Breast epithelium (tissue), 4 donors: ENCODE measurements around the gene POLR2E. TPM values are rescaled to one million over a fixed set of nuclear protein-coding genes. Genes with fewer than 3 reads are reported as not detected.

ENCODE experiments used
- DNase-seq, 2 donors: peaks; one replicate each; pipeline ENCODE4 v3.0.0-alpha.2; 2019; ENCODE audit warnings: low spot score in 2 of 2
- H3K27ac ChIP-seq, 2 donors: fragments of 200-600 bp; sonication (generic) in 1 of 2; one replicate each; pipeline ENCODE4 v1.5.1; 2016 to 2019; ENCODE audit warnings: mild to moderate bottlenecking in 1 of 2
- H3K27me3 ChIP-seq, 2 donors: fragments of 200-600 bp; sonication (generic) in 1 of 2; one replicate each; pipeline versions ENCODE4 v1.5.1 to v1.6.0; 2017 to 2019; ENCODE audit warnings: control low read depth in 1 of 2, mild to moderate bottlenecking in 1 of 2
- H3K36me3 ChIP-seq: fragments of 200-600 bp; one replicate; pipeline ENCODE4 v1.5.1; 2019
- H3K4me1 ChIP-seq, 2 donors: fragments of 200-600 bp; sonication (generic); one replicate each; pipeline ENCODE4 v1.5.1; 2016 to 2019; ENCODE audit warnings: control low read depth in 1 of 2
- H3K4me3 ChIP-seq, 3 donors: fragments of 200-600 bp; sonication (generic); 1 replicate in 2 of 3; 2 replicates in 1 of 3; pipeline ENCODE4 v1.5.1; 2016 to 2019; ENCODE audit warnings: mild to moderate bottlenecking in 3 of 3, moderate library complexity in 2 of 3
- H3K9me3 ChIP-seq, 2 donors: fragments of 200-600 bp; sonication (generic) in 1 of 2; one replicate each; pipeline ENCODE4 v1.5.1; 2016 to 2019; ENCODE audit warnings: control low read depth in 1 of 2
- POLR2A ChIP-seq: fragments of 450-650 bp; IDR thresholded peaks from one replicate; pipeline ENCODE4 v1.6.1; 2016; ENCODE audit warnings: antibody characterized with exemption, mild to moderate bottlenecking, moderate library complexity
- POLR2AphosphoS5 ChIP-seq, 3 donors: sonication (generic); formaldehyde crosslinking; IDR thresholded peaks; one replicate each; pipeline ENCODE4 v1.6.1; 2017; ENCODE audit warnings: antibody characterized with exemption in 3 of 3
- intact Hi-C: fragments of 100-400 bp; cut with DNase I; formaldehyde crosslinking; loops from one replicate; pipeline ENCODE4 v1.15.1; 2023; ENCODE audit warnings: low total_unique reads
- total RNA-seq, 3 donors: library from RNA; depleted of rRNA; stranded (reverse); fragments of >200 nt; gene quantifications; one replicate each; pipeline ENCODE4 v1.1.0, GENCODE V29; 2016
- TF ChIP-seq, protein P1 (sequence below), 3 donors: fragments of 450-650 bp; IDR thresholded peaks; one replicate each; pipeline ENCODE4 v1.5.1; 2016 to 2017; ENCODE audit warnings: antibody characterized with exemption in 3 of 3, mild to moderate bottlenecking in 3 of 3, moderate library complexity in 3 of 3

POLR2E gene
- total RNA-seq, 3 donors from 2014 or later, result 65.9 to 175 (median 89.1) TPM

DNA sequence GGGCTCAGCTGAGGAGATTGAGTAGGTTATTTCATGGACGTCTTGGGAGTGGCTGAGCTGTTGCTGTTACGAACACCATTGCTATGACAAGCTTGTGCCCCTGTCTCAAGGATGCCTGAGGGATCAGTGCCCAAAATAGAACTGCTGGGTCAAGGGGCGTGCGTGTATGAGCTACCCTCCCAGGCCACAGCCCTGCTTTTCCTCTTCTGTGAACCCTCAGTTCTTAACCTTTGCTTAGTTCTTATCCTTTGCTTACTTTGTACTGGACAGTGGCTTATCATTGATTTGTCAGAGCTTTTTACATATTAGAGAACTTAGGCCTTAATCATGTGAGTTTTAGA lies 19.2 kb downstream of the POLR2E start:
- no peaks in the 10 kb centered on the region for H3K9me3 ChIP-seq
- DNase-seq, result no peak
- H3K36me3 ChIP-seq, result no peaks in the 10 kb centered on the region
- TF ChIP-seq, protein P1, sequence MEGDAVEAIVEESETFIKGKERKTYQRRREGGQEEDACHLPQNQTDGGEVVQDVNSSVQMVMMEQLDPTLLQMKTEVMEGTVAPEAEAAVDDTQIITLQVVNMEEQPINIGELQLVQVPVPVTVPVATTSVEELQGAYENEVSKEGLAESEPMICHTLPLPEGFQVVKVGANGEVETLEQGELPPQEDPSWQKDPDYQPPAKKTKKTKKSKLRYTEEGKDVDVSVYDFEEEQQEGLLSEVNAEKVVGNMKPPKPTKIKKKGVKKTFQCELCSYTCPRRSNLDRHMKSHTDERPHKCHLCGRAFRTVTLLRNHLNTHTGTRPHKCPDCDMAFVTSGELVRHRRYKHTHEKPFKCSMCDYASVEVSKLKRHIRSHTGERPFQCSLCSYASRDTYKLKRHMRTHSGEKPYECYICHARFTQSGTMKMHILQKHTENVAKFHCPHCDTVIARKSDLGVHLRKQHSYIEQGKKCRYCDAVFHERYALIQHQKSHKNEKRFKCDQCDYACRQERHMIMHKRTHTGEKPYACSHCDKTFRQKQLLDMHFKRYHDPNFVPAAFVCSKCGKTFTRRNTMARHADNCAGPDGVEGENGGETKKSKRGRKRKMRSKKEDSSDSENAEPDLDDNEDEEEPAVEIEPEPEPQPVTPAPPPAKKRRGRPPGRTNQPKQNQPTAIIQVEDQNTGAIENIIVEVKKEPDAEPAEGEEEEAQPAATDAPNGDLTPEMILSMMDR (IDR thresholded peaks at IDR 0.05), result no peak
- TF ChIP-seq POLR2AphosphoS5 (IDR thresholded peaks at IDR 0.05) (no peak), POLR2A (no peak)
- H3K27ac ChIP-seq, result no peak overlapping the region
- peaks cover 2% of the 10 kb centered on the region in 2 donors for H3K27me3 ChIP-seq
- H3K4me1 ChIP-seq, result no peaks in the 10 kb centered on the region
- intact Hi-C loops, result no loop called here
- H3K4me3 ChIP-seq, result no peak overlapping the region

DNA sequence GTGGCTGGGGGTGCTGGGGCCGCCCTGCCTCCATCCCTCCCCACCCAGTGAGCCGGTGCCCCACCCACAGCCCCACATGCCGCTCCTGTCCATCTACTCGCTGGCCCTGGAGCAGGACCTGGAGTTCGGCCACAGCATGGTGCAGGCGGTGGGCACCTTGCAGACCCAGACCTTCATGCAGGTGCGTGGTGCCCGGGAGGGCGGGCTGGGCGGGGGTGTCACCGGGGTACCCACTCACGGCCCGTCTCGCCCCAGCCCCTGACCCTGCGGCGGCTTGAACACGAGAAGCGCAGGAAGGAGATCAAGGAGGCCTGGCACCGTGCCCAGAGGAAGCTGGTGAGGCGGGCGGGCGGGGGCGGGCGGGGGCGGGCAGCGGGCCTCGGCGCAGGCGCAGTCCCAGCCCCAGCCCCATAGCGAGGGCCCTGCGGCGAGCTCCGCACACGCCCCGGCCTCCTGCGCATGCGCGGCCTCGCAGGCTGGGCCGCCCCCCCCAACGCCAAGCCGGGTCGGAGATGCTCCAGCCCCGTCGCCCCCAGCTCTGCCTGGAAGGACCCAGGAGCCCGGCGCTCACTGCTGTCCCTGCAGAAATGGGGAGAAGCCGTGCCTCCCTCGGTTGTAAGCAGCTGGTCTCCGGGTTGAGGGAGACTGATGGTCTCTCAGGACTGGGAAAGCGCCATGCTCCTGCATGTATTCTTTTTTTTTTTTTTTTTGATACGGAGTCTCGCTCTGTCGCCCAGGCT lies 20.5 kb downstream of the POLR2E start:
- Histone ChIP-seq H3K4me1 (no peaks in the 10 kb centered on the region), H3K27ac (no peak overlapping the region), H3K4me3 (peak overlapping the region in 2 of 3 donors; percentile 45 to 63), H3K36me3 (no peaks in the 10 kb centered on the region), H3K9me3 (no peaks in the 10 kb centered on the region), H3K27me3 (peaks cover 5 to 13% of the 10 kb centered on the region in 2 donors)
- intact Hi-C loops, result no loop called here
- TF ChIP-seq POLR2A (no peak), POLR2AphosphoS5 (IDR thresholded peaks at IDR 0.05) (no peak)
- TF ChIP-seq, protein P1 (IDR thresholded peaks at IDR 0.05), result no peak
- DNase-seq, result peak; percentile 65 to 82

DNA sequence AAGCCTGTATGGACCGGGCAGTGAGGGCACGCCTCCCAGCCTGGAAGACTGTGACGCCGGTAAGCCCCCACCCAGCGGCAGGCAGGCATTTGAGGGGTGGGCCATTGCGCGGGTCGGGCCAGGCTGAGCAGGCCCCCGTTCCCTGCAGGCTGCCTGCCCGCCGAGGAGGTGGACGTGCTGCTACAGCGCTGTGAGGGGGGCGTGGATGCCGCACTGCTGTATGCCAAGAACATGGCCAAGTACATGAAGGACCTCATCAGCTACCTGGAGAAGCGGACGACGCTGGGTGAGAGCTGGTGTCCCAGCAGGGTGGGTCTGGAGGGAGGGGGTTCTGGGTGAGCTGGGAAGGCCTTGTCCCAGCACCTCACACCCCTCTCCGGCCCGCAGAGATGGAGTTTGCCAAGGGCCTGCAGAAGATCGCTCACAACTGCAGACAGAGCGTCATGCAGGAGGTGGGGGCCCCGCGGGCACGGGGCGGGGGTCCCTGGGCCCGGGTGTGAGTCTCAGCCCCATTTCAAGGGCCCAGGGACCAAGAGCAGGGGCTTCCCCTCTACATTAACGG lies 21.1 kb downstream of the POLR2E start:
- Histone ChIP-seq H3K36me3 (no peaks in the 10 kb centered on the region), H3K27ac (no peak overlapping the region), H3K9me3 (no peaks in the 10 kb centered on the region), H3K4me1 (no peaks in the 10 kb centered on the region), H3K4me3 (peak overlapping the region in 2 of 3 donors; percentile 45 to 63), H3K27me3 (peaks cover 8 to 18% of the 10 kb centered on the region in 2 donors)
- DNase-seq, result no peak
- TF ChIP-seq POLR2A (no peak), POLR2AphosphoS5 (IDR thresholded peaks at IDR 0.05) (no peak)
- TF ChIP-seq, protein P1 (IDR thresholded peaks at IDR 0.05), result no peak
- intact Hi-C loops, result no loop called here

DNA sequence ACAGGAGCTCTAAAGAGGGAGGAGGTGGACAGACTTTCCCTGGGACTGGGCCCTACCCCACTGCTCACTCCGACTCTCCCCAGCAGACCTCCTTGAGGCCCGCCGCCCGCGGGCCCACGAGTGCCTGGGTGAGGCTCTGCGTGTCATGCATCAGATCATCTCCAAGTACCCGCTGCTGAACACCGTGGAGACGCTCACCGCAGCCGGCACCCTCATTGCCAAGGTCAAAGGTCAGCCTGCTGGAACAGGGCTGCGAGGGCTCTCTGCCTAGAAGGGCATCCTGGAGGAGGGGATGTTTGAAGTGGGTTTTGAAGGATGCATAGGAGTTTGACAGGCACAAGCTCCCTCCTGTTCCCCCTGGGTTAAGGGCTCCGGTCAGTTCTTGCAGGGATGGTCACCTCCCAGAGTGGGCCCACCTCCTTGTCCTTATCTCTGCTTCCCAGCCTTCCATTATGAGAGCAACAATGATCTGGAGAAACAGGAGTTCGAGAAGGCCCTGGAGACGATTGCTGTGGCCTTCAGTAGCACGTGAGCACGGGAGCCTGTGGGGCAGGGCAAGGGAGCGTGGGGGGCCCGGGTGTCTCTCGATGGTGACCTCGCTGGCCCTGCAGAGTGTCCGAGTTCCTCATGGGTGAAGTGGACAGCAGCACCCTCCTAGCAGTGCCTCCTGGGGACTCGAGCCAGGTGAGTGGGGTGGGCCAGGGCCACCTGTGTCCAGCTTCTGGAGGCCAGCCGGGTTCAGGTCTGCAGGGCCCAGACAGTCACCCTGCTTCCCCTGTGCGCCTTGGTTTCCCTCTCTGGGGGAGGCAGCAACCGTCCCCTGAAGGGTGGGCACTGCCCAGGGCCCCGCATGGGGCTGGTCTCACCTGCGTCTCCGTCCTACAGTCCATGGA lies 21.9 kb downstream of the POLR2E start:
- Histone ChIP-seq H3K36me3 (no peaks in the 10 kb centered on the region), H3K27me3 (peaks cover 10 to 25% of the 10 kb centered on the region in 2 donors), H3K4me1 (no peaks in the 10 kb centered on the region), H3K4me3 (no peak overlapping the region), H3K27ac (no peak overlapping the region), H3K9me3 (no peaks in the 10 kb centered on the region)
- no peak for DNase-seq
- TF ChIP-seq POLR2AphosphoS5 (IDR thresholded peaks at IDR 0.05) (no peak), POLR2A (no peak)
- TF ChIP-seq, protein P1 (IDR thresholded peaks at IDR 0.05), result no peak
- intact Hi-C loops, result no loop called here
